Measurements from ENCODE around the gene BORCS6. TPM values are rescaled to one million over a fixed set of nuclear protein-coding genes. Genes with fewer than 3 reads are reported as not detected.

BORCS6 gene
- total RNA-seq, 1 donor from 2014 or later = 9.7 TPM

GRCh38 chr17:8225813-8226535, 36.0 kb upstream of the BORCS6 start:
- Mint-ChIP-seq H3K36me3 (ENCODE audit: low read depth, unreplicated experiment) (peaks cover 48% of the 10 kb centered on the region), H3K4me3 (ENCODE audit: unreplicated experiment) (peak overlapping the region; percentile 76), H3K27ac (ENCODE audit: unreplicated experiment) (peak overlapping the region; percentile 72), H3K27me3 (ENCODE audit: unreplicated experiment) (peaks cover 56% of the 10 kb centered on the region), H3K9me3 (ENCODE audit: unreplicated experiment) (peaks cover 5% of the 10 kb centered on the region), H3K4me1 (ENCODE audit: unreplicated experiment) (peaks cover 33% of the 10 kb centered on the region)
- TF ChIP-seq CTCF (IDR thresholded peaks at IDR 0.05; ENCODE audit: unreplicated experiment) = no peak
- DNase-seq (ENCODE audit: low spot score) = peak; percentile 70

GRCh38 chr17:8224891-8225812, 35.2 kb upstream of the BORCS6 start:
- Mint-ChIP-seq H3K27me3 (ENCODE audit: unreplicated experiment) (peaks cover 60% of the 10 kb centered on the region), H3K4me3 (ENCODE audit: unreplicated experiment) (peak overlapping the region; percentile 70), H3K36me3 (ENCODE audit: low read depth, unreplicated experiment) (peaks cover 45% of the 10 kb centered on the region), H3K27ac (ENCODE audit: unreplicated experiment) (peak overlapping the region; percentile 90), H3K9me3 (ENCODE audit: unreplicated experiment) (peaks cover 5% of the 10 kb centered on the region), H3K4me1 (ENCODE audit: unreplicated experiment) (peaks cover 37% of the 10 kb centered on the region)
- no peak for DNase-seq (ENCODE audit: low spot score)
- TF ChIP-seq CTCF (IDR thresholded peaks at IDR 0.05; ENCODE audit: unreplicated experiment) = no peak

- Mint-ChIP-seq H3K27ac (ENCODE audit: unreplicated experiment) (peak overlapping the region; percentile 97), H3K36me3 (ENCODE audit: low read depth, unreplicated experiment) (peaks cover 33% of the 10 kb centered on the region), H3K4me3 (ENCODE audit: unreplicated experiment) (peak overlapping the region; percentile 97), H3K4me1 (ENCODE audit: unreplicated experiment) (peaks cover 37% of the 10 kb centered on the region), H3K27me3 (ENCODE audit: unreplicated experiment) (peaks cover 60% of the 10 kb centered on the region), H3K9me3 (ENCODE audit: unreplicated experiment) (peaks cover 5% of the 10 kb centered on the region)
- TF ChIP-seq CTCF (IDR thresholded peaks at IDR 0.05; ENCODE audit: unreplicated experiment) = no peak
- DNase-seq (ENCODE audit: low spot score) = peak; percentile 58
These were observed 33.6 kb upstream of the BORCS6 start for GRCh38 chr17:8223356-8224126.

GRCh38 chr17:8222630-8223355, 32.8 kb upstream of the BORCS6 start:
- H3K9me3 Mint-ChIP-seq (ENCODE audit: unreplicated experiment) = peaks cover 5% of the 10 kb centered on the region
- peaks cover 31% of the 10 kb centered on the region for H3K36me3 Mint-ChIP-seq (ENCODE audit: low read depth, unreplicated experiment)
- no peak for TF ChIP-seq CTCF (IDR thresholded peaks at IDR 0.05; ENCODE audit: unreplicated experiment)
- peak overlapping the region; percentile 97 for H3K27ac Mint-ChIP-seq (ENCODE audit: unreplicated experiment)
- H3K4me3 Mint-ChIP-seq (ENCODE audit: unreplicated experiment) = peak overlapping the region; percentile 97
- H3K4me1 Mint-ChIP-seq (ENCODE audit: unreplicated experiment) = peaks cover 36% of the 10 kb centered on the region
- peak; percentile 91 for DNase-seq (ENCODE audit: low spot score)
- H3K27me3 Mint-ChIP-seq (ENCODE audit: unreplicated experiment) = peaks cover 56% of the 10 kb centered on the region
